ENCODE data around the gene LATS1. TPM values are rescaled to one million over a fixed set of nuclear protein-coding genes. Genes with fewer than 3 reads are reported as not detected.

The LATS1 gene
- polyA plus RNA-seq, 4 donors, result 4.1 to 23.0 (median 7.3) TPM

DNA sequence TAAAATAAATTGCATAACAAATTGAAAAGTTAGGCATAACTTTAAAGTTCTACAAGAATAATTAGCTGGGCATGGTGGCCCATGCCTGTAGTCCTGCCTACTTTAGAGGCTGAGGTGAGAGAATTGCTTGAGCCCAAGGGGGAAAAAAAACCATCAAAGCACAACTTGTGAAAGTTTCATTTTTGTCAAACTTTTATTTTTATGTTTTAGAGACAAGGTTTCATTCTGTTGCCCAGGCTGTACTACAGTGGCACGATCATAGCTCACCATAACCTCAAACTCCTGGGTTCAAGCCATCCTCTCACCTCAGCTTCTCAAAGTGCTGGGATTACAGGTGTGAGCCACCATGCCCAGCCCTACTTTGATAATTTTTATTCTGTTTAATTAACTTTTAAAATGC lies 83.6 kb downstream of the LATS1 start:
- H3K36me3 ChIP-seq (ENCODE audit: control insufficient read depth in 3 of 3, insufficient read depth in 2 of 3, low read depth in 1 of 3, low read length in 3 of 3), result peaks cover 0 to 11% (median 4%) of the 10 kb centered on the region in 3 donors
- 76 to 96% (median 90%) methylated on average over 1 of the region's 1 CpG for WGBS, 3 donors
- no peaks in the 10 kb centered on the region for H3K9me3 ChIP-seq (ENCODE audit: control insufficient read depth in 2 of 2, insufficient read depth in 1 of 2, low read depth in 1 of 2, low read length in 1 of 2)
- H3K4me1 ChIP-seq (ENCODE audit: control insufficient read depth in 3 of 3, insufficient read depth in 2 of 3, low read depth in 1 of 3, low read length in 2 of 3), result no peaks in the 10 kb centered on the region
- no peak overlapping the region for H3K4me3 ChIP-seq (ENCODE audit: low read depth in 1 of 3, low read length in 3 of 3)
- DNase-seq (no peak), FAIRE-seq (no peak)
- H3K27me3 ChIP-seq (ENCODE audit: control insufficient read depth in 3 of 3, insufficient read depth in 3 of 3, low read length in 3 of 3), result no peaks in the 10 kb centered on the region
- no peak overlapping the region for H3K27ac ChIP-seq (ENCODE audit: low read depth in 1 of 3, low read length in 2 of 3)

- 82 to 98% (median 82%) methylated on average over 4 of the region's 4 CpGs for WGBS, 3 donors
- DNase-seq, result no peak
- no peak for FAIRE-seq
These were observed 88.9 kb downstream of the LATS1 start for GRCh38 chr6:149628875-149629510.

DNA sequence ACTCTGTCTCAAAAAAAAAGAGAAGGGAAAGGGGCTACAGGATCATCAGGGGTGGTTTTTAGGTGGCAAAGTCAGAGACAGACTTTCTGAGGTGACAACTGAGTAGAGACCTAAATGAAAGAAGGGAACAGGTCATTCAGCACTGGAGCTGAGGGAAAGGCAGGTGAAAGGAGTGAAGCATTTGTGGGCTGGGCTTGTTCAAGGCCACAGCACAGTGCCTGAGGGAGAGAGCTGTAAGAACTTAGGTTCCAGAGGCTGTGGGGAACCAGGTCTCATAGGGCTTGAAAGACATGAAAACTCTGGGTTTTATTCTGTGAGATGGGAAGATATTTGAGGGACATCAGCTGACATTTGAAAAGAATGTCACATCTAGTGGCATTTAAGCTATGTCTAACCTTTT lies 90.2 kb downstream of the LATS1 start:
- peaks cover 3 to 21% (median 10%) of the 10 kb centered on the region in 3 donors for H3K36me3 ChIP-seq (ENCODE audit: control insufficient read depth in 3 of 3, insufficient read depth in 2 of 3, low read depth in 1 of 3, low read length in 3 of 3)
- no peak for DNase-seq
- no peak overlapping the region for H3K27ac ChIP-seq (ENCODE audit: low read depth in 1 of 3, low read length in 2 of 3)
- H3K27me3 ChIP-seq (ENCODE audit: control insufficient read depth in 3 of 3, insufficient read depth in 3 of 3, low read length in 3 of 3), result no peaks in the 10 kb centered on the region
- no peak for FAIRE-seq
- no peak overlapping the region for H3K4me3 ChIP-seq (ENCODE audit: low read depth in 1 of 3, low read length in 3 of 3)
- H3K4me1 ChIP-seq (ENCODE audit: control insufficient read depth in 3 of 3, insufficient read depth in 2 of 3, low read depth in 1 of 3, low read length in 2 of 3), result no peaks in the 10 kb centered on the region
- no peaks in the 10 kb centered on the region for H3K9me3 ChIP-seq (ENCODE audit: control insufficient read depth in 2 of 2, insufficient read depth in 1 of 2, low read depth in 1 of 2, low read length in 1 of 2)

More at GRCh38 chr6:149628875-149629510, 88.9 kb downstream of the LATS1 start:
- Histone ChIP-seq H3K9me3 (ENCODE audit: control insufficient read depth in 2 of 2, insufficient read depth in 1 of 2, low read depth in 1 of 2, low read length in 1 of 2) (no peaks in the 10 kb centered on the region), H3K27ac (ENCODE audit: low read depth in 1 of 3, low read length in 2 of 3) (no peak overlapping the region), H3K27me3 (ENCODE audit: control insufficient read depth in 3 of 3, insufficient read depth in 3 of 3, low read length in 3 of 3) (no peaks in the 10 kb centered on the region), H3K4me1 (ENCODE audit: control insufficient read depth in 3 of 3, insufficient read depth in 2 of 3, low read depth in 1 of 3, low read length in 2 of 3) (no peaks in the 10 kb centered on the region), H3K36me3 (ENCODE audit: control insufficient read depth in 3 of 3, insufficient read depth in 2 of 3, low read depth in 1 of 3, low read length in 3 of 3) (peaks cover 1 to 16% (median 8%) of the 10 kb centered on the region in 3 donors), H3K4me3 (ENCODE audit: low read depth in 1 of 3, low read length in 3 of 3) (no peak overlapping the region)

DNA sequence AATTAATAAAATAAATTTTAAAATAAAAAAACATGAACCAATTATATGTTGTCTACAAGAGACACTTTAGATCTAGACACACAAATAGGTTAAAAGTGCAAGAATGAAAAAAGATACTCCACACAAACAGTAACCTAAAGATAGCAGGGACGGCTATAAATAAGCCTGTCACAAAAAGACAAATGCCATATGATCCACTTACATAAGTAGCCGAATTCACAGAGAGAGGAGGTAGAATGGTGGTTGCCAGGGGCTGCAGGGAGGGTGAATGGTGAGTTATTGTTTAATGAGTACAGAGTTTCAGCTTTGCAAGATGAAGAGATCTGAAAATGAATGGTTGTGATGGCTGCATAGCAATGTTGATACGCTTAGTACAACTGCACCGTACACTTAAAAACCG lies 102.1 kb downstream of the LATS1 start:
- FAIRE-seq, result no peak

GRCh38 chr6:149614337-149614736 lies 103.6 kb downstream of the LATS1 start:
- FAIRE-seq, result no peak
- Histone ChIP-seq H3K27me3 (ENCODE audit: control insufficient read depth in 3 of 3, insufficient read depth in 3 of 3, low read length in 3 of 3) (no peaks in the 10 kb centered on the region), H3K4me3 (ENCODE audit: low read depth in 1 of 3, low read length in 3 of 3) (no peak overlapping the region), H3K9me3 (ENCODE audit: control insufficient read depth in 2 of 2, insufficient read depth in 1 of 2, low read depth in 1 of 2, low read length in 1 of 2) (peaks cover 0 to 4% of the 10 kb centered on the region in 2 donors), H3K27ac (ENCODE audit: low read depth in 1 of 3, low read length in 2 of 3) (no peak overlapping the region), H3K4me1 (ENCODE audit: control insufficient read depth in 3 of 3, insufficient read depth in 2 of 3, low read depth in 1 of 3, low read length in 2 of 3) (no peaks in the 10 kb centered on the region), H3K36me3 (ENCODE audit: control insufficient read depth in 3 of 3, insufficient read depth in 2 of 3, low read depth in 1 of 3, low read length in 3 of 3) (peaks cover 0 to 12% (median 0%) of the 10 kb centered on the region in 3 donors)
- 92 to 94% (median 94%) methylated on average over 4 of the region's 4 CpGs for WGBS, 3 donors
- no peak for DNase-seq

More for the DNA sequence above, 102.1 kb downstream of the LATS1 start:
- Histone ChIP-seq H3K36me3 (ENCODE audit: control insufficient read depth in 3 of 3, insufficient read depth in 2 of 3, low read depth in 1 of 3, low read length in 3 of 3) (peaks cover 0 to 13% (median 2%) of the 10 kb centered on the region in 3 donors), H3K4me3 (ENCODE audit: low read depth in 1 of 3, low read length in 3 of 3) (no peak overlapping the region), H3K4me1 (ENCODE audit: control insufficient read depth in 3 of 3, insufficient read depth in 2 of 3, low read depth in 1 of 3, low read length in 2 of 3) (no peaks in the 10 kb centered on the region), H3K27me3 (ENCODE audit: control insufficient read depth in 3 of 3, insufficient read depth in 3 of 3, low read length in 3 of 3) (no peaks in the 10 kb centered on the region), H3K27ac (ENCODE audit: low read depth in 1 of 3, low read length in 2 of 3) (no peak overlapping the region), H3K9me3 (ENCODE audit: control insufficient read depth in 2 of 2, insufficient read depth in 1 of 2, low read depth in 1 of 2, low read length in 1 of 2) (peaks cover 0 to 4% of the 10 kb centered on the region in 2 donors)
- DNase-seq, result no peak
- WGBS, 3 donors, result 78 to 84% (median 83%) methylated on average over 5 of the region's 5 CpGs

GRCh38 chr6:149608381-149608982 lies 109.4 kb downstream of the LATS1 start:
- DNase-seq, result no peak
- no peaks in the 10 kb centered on the region for H3K27me3 ChIP-seq (ENCODE audit: control insufficient read depth in 3 of 3, insufficient read depth in 3 of 3, low read length in 3 of 3)
- 87 to 98% (median 89%) methylated on average over 7 of the region's 7 CpGs for WGBS, 3 donors
- no peaks in the 10 kb centered on the region for H3K4me1 ChIP-seq (ENCODE audit: control insufficient read depth in 3 of 3, insufficient read depth in 2 of 3, low read depth in 1 of 3, low read length in 2 of 3)
- no peak for FAIRE-seq
- peaks cover 0 to under 1% of the 10 kb centered on the region in 2 donors for H3K9me3 ChIP-seq (ENCODE audit: control insufficient read depth in 2 of 2, insufficient read depth in 1 of 2, low read depth in 1 of 2, low read length in 1 of 2)
- H3K27ac ChIP-seq (ENCODE audit: low read depth in 1 of 3, low read length in 2 of 3), result no peak overlapping the region
- peaks cover 0 to 12% (median 2%) of the 10 kb centered on the region in 3 donors for H3K36me3 ChIP-seq (ENCODE audit: control insufficient read depth in 3 of 3, insufficient read depth in 2 of 3, low read depth in 1 of 3, low read length in 3 of 3)
- H3K4me3 ChIP-seq (ENCODE audit: low read depth in 1 of 3, low read length in 3 of 3), result no peak overlapping the region

Other genes starting within 250 kb of the LATS1 start
- 1 to 10 TPM; 2.0 to 4.0 (median 3.1) TPM for gene ZC3H12D, start 233.1 kb downstream of the LATS1 start, polyA plus RNA-seq
- 10 to 100 TPM; 15.1 to 34.8 (median 16.2) TPM for gene PPIL4, start 172.1 kb downstream of the LATS1 start, polyA plus RNA-seq
- 10 to 100 TPM in 3 of 4 donors, 1 to 10 TPM in 1; 9.2 to 29.9 (median 22.7) TPM for gene GINM1, start 151.7 kb downstream of the LATS1 start, polyA plus RNA-seq
- gene KATNA1, start 69.4 kb downstream of the LATS1 start, polyA plus RNA-seq, result 10 to 100 TPM in 3 of 4 donors, 1 to 10 TPM in 1; 7.8 to 18.4 (median 13.5) TPM
- 10 to 100 TPM in 2 of 4 donors, 1 to 10 TPM in 2; 2.7 to 28.9 (median 7.9) TPM for gene NUP43, start 28.4 kb upstream of the LATS1 start, polyA plus RNA-seq
- gene PCMT1, start 31.6 kb upstream of the LATS1 start, polyA plus RNA-seq, result 10 to 100 TPM; 38.9 to 75.7 (median 55.0) TPM
- 10 to 100 TPM in 2 of 4 donors, 1 to 10 TPM in 1, not detected in 1; 2.2 to 32.1 (median 19.7) TPM for gene LRP11, start 146.3 kb upstream of the LATS1 start, polyA plus RNA-seq
- under 1 TPM in 1 of 4 donors, not detected in 3; 0.13 TPM for gene RAET1E, start 180.0 kb upstream of the LATS1 start, polyA plus RNA-seq
- under 1 TPM in 2 of 4 donors, not detected in 2; 0.15 to 0.27 TPM for gene RAET1G, start 205.0 kb upstream of the LATS1 start, polyA plus RNA-seq
- under 1 TPM in 2 of 4 donors, not detected in 2; 0.10 to 0.30 TPM for gene ULBP2, start 223.9 kb upstream of the LATS1 start, polyA plus RNA-seq
- gene ULBP1, start 245.8 kb upstream of the LATS1 start, polyA plus RNA-seq, result under 1 TPM in 1 of 4 donors, not detected in 3; 0.36 TPM

Data from small intestine (tissue), 7 donors.